ENCODE results near the gene LDB2. TPM values are rescaled to one million over a fixed set of nuclear protein-coding genes. Genes with fewer than 3 reads are reported as not detected.
"Not testable (repeated sequence)": the region's sequence is repeated elsewhere in the genome, so short reads cannot be mapped to it uniquely, and the experiment has no call there.

LDB2 gene
- total RNA-seq, 1 donor from 2014 or later, result 363 TPM

- DNase-seq (ENCODE audit: low read depth in 2 of 2), result no peak
Measured at GRCh38 chr4:16655111-16655510, 243.3 kb downstream of the LDB2 start.

DNA sequence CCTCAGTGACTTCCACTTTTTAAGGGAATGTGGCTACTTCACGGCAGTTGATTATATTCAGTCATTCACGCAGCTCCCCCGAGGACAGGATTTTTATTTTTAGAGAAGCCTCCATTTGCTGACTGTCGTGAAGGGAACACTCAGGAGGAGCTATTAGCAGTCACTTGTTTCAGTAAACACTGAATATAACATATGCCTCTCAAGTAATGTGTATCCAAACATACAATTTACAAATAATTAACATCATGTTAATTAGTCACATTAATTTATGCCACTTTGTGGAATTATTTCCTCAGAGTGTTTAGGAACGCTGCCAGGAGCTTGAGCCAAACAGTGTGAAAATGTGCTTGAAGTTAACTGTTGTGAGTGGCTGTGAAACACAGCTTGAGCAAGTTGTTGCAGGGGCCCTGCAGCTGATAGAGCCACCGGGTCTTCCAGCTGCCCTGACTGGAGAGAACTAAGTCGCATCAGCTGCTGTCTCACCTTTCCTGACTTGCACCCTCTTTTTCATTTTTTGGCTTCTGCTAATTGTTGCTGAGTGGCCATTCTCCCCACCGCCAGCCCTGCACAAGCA lies 245.6 kb downstream of the LDB2 start:
- no peak for DNase-seq (ENCODE audit: low read depth in 2 of 2)

GRCh38 chr4:16646459-16646858 lies 252.0 kb downstream of the LDB2 start:
- no peak for DNase-seq (ENCODE audit: low read depth in 2 of 2)

GRCh38 chr4:16643893-16644292 lies 254.6 kb downstream of the LDB2 start:
- no peak for DNase-seq (ENCODE audit: low read depth in 2 of 2)

GRCh38 chr4:16642897-16643296 lies 255.5 kb downstream of the LDB2 start:
- DNase-seq (ENCODE audit: low read depth in 2 of 2), result no peak

DNA sequence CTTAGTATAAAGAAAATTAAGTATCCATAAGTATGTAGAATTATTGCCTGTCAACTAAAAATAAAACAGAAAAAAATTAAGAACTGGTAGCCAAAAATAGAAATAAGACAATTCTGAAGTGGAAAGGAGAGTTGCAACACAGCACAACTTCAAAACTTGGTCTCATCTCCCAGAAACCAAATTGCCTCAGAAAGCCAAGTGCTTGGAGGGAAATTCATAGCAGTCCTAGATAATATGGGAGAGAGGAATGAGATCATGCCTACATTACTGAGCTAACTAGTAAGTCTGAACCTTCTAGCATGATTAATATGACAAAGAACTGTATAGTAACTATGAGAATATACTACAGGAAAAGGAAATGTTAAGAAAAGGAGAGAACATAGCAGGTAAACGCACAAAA lies 256.5 kb downstream of the LDB2 start:
- no peak for DNase-seq (ENCODE audit: low read depth in 2 of 2)

DNA sequence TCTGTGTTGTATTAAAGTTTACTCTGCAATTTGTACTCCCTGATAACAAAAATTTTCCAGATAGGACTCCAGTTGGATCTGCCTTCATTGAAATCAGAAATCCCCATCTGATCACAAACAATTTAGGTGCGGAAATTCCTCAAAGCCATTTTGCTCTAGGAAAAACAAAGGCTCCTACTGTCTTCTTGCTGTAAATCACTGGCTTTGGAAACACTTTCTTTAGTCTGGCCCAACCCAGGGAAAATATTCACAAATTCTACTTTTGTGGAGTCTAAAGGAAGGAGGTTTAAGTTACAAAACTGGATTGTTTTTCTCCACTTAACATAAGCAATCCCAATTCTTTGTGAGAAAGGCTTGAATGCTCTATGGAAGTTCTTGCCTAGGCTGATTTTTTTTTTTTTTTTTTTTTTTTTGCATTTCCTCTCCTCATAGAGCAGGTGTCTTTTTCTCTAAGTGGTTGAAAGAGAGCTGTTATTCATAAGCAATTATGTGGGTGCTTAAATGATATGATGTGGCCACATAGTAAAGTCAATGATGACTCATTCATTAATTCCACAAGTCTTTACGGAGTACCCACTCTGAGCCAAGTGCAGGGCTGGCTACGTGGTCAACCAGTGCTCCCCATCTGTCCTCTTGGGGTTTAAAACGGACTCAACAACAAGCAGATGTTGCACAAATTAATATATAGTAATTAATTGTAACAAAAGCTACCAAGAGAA lies 261.4 kb downstream of the LDB2 start:
- DNase-seq (ENCODE audit: low read depth in 2 of 2), result peak in 1 of 2 donors; percentile 34

GRCh38 chr4:16636304-16636703 lies 262.1 kb downstream of the LDB2 start:
- DNase-seq (ENCODE audit: low read depth in 2 of 2), result no peak

GRCh38 chr4:16629274-16629673 lies 269.2 kb downstream of the LDB2 start:
- DNase-seq (ENCODE audit: low read depth in 2 of 2), result not testable (repeated sequence)

- not testable (repeated sequence) for DNase-seq (ENCODE audit: low read depth in 2 of 2)
Measured at GRCh38 chr4:16628835-16629234, 269.6 kb downstream of the LDB2 start.

DNA sequence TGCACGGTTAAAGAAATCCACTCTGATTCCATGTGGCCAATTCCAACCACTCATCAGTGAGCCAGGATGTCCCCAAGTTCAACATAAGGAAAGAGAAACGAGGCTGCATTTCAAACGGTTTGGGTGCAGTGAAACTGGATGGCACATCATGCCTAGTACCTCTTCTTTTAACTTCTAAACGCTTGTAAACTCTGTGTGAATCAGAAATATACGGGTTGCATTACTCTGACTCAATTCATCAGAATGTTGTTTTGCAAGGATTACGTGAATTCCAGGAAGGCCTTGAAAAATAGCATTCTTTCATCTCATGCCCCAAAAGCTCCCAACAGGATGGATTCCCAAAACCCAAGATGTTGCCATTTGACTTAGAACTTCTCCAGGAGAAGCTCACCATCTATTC lies 270.4 kb downstream of the LDB2 start:
- DNase-seq (ENCODE audit: low read depth in 2 of 2), result peak; percentile 31 to 73

DNA sequence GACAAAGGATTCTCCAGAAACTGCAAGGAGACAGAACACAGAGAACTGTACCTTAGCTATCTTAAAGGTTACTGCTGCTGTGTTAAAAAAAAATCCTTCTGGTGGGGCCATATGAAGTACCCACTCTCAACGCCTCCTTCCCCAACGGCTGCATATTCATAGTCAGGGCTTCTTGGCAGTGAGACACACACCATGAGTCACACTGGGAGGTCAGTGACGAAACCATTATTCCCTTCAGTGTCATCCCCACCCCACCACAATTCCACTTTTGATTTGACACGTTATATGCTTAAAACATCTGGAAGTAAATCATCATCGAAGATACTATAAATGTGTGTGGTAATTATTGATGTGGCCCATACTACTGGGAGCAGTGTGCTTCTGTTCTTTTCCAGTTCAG lies 271.5 kb downstream of the LDB2 start:
- peak; percentile 78 to 91 for DNase-seq (ENCODE audit: low read depth in 2 of 2)

DNA sequence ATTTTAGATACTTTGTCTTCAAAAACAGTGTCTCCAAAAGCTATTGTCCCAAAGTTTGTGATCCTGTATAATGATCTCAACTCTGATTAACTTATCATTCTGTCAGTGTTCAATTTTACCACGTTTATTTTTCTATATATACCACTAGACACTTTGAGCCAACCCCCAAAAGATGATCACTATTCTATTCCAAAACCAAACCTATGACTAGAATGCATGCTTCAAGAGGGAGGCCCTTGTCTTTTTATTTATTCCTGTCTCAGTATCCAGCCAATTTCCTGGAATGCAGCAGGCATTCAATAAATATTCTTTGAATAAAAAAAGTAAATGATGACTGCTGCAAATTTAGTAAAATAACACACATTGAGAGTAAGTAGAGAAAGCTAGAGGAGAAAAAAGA lies 275.6 kb downstream of the LDB2 start:
- DNase-seq (ENCODE audit: low read depth in 2 of 2), result no peak

GRCh38 chr4:16617435-16617834 lies 281.0 kb downstream of the LDB2 start:
- DNase-seq (ENCODE audit: low read depth in 2 of 2), result no peak

GRCh38 chr4:16617011-16617410 lies 281.4 kb downstream of the LDB2 start:
- DNase-seq (ENCODE audit: low read depth in 2 of 2), result no peak

DNA sequence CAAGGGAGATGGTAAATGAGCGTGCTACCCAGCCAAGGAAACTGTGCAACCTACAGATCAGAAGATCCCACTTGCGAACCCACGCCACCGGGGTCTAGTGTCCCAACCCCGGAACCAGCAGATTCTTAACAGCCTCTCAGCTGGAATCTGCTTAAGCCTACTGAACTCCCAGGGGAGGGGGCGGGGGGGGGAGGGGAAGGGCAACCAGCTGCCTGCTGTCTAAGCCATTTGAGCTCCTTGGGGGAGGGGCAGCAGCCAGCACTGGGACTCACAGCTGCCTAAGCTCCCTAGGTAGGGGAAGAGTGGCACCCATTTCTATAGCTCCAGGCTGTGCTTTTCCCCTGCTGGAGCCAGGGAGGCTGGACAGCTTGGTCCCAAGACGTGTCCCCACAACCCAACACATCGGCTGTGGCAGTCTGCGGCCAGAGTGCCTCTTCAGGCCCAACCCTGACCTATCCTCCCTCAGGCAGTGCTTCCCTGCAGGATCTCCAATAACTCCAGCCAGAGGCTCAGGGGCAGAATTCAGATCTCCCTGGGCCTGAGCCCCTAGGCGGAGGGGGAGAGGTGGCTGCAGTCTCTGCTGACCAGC lies 289.2 kb downstream of the LDB2 start:
- DNase-seq (ENCODE audit: low read depth in 2 of 2), result no peak

- DNase-seq (ENCODE audit: low read depth in 2 of 2), result no peak
Measured at GRCh38 chr4:16608611-16609125, 289.8 kb downstream of the LDB2 start.

DNA sequence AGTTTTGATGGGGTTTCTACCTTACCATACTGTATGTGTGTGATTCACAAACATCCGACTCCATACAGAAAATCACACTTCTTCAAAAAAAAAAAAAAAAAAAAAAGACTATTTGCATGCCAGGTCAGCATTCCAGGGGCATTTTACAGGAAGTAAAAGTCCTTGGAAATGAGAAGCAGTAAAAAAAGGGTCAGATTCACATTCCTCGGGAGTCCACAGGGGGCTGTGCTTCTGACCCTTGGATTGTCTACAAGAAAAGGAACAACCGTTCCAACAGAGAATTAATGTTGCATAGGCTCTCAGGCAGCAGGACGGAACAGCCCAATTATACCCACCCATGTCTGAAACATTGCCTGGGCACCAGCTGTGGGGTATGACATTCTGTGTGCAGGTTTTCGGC lies 290.3 kb downstream of the LDB2 start:
- DNase-seq (ENCODE audit: low read depth in 2 of 2), result peak in 1 of 2 donors; percentile 47

- DNase-seq (ENCODE audit: low read depth in 2 of 2), result no peak
Measured at GRCh38 chr4:16607241-16608066, 291.0 kb downstream of the LDB2 start.

GRCh38 chr4:16606691-16607090 lies 291.8 kb downstream of the LDB2 start:
- DNase-seq (ENCODE audit: low read depth in 2 of 2), result no peak

DNA sequence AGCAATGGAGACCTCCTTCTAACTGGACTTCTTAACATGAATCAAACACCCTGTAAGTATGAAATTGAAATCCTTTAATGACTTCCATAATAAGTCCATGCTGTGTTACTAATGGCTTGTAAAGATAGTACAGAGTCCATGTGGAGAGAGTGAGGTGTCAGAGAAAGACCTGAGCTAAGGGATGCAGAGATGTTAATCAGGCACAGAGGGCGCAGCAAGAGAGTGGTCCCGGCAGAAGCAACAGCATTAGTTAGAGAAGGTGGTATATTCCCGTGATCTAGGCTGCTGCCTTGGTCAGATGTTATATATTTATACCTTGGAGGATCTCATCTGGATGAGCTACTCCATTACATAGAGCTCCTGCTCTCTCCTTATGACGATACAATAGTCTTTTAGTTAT lies 295.3 kb downstream of the LDB2 start:
- DNase-seq (ENCODE audit: low read depth in 2 of 2), result no peak
